Measurements from ENCODE around the gene STX16. TPM values are rescaled to one million over a fixed set of nuclear protein-coding genes. Genes with fewer than 3 reads are reported as not detected.

Gene STX16
- total and polyA plus RNA-seq, 2 donors (not counting 1 experiment from before 2014, with no cell fraction given), result 39.3 to 64.9 TPM

DNA sequence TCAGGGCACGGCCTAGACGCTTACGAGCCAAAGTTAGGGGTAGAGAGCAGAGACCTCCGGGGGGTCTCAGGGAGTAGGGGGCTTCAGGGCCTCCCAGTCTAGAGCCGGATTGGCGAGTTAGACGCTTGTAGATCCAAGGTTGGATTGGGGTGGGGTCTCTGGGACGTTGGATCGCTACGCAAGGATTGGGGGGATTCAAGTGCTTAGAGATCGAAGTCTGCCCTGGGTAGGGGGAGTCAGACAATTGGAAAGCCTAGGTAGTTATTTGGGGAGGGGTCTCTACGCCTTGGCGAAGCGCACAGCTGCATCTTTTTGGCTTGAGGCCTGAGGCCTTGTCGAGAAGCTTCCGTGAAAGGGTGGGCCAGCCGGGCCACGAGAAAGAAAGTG, 469 bp downstream of the STX16 start:
- no peak for TF ChIP-seq EZH2 (IDR thresholded peaks at IDR 0.05; ENCODE audit: low read length, missing control alignments)
- TF ChIP-seq, protein P1, sequence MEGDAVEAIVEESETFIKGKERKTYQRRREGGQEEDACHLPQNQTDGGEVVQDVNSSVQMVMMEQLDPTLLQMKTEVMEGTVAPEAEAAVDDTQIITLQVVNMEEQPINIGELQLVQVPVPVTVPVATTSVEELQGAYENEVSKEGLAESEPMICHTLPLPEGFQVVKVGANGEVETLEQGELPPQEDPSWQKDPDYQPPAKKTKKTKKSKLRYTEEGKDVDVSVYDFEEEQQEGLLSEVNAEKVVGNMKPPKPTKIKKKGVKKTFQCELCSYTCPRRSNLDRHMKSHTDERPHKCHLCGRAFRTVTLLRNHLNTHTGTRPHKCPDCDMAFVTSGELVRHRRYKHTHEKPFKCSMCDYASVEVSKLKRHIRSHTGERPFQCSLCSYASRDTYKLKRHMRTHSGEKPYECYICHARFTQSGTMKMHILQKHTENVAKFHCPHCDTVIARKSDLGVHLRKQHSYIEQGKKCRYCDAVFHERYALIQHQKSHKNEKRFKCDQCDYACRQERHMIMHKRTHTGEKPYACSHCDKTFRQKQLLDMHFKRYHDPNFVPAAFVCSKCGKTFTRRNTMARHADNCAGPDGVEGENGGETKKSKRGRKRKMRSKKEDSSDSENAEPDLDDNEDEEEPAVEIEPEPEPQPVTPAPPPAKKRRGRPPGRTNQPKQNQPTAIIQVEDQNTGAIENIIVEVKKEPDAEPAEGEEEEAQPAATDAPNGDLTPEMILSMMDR (conservative IDR thresholded peaks at IDR 0.05 in 1 of 2, IDR thresholded peaks at IDR 0.05 in 1 of 2; ENCODE audit: low read depth in 1 of 2, low read length in 2 of 2), result no peak
- Histone ChIP-seq H3K9ac (ENCODE audit: insufficient read depth, low read length) (peak overlapping the region; percentile 87), H4K20me1 (ENCODE audit: control insufficient read depth, extremely low read depth, insufficient read depth, low read length) (no peaks in the 10 kb centered on the region), H2AFZ (ENCODE audit: low read length) (no peak overlapping the region), H3K79me2 (ENCODE audit: control insufficient read depth, insufficient read depth, low read length) (peaks cover 52% of the 10 kb centered on the region), H3K9me3 (ENCODE audit: control insufficient read depth, insufficient read depth, low read depth, low read length) (no peaks in the 10 kb centered on the region), H3K36me3 (ENCODE audit: control insufficient read depth, insufficient read depth, low read length) (no peaks in the 10 kb centered on the region), H3K27me3 (ENCODE audit: control insufficient read depth, insufficient read depth, low read length) (no peaks in the 10 kb centered on the region), H3K4me2 (ENCODE audit: extremely low read depth, insufficient read depth, low read length) (peak overlapping the region; percentile 71), H3K4me3 (replicated peaks in 1 of 4; ENCODE audit: control extremely low read depth in 1 of 4, insufficient read depth in 1 of 4, low read depth in 3 of 4, low read length in 4 of 4) (peak overlapping the region; percentile 66 to 100 (median 83)), H3K4me1 (ENCODE audit: control insufficient read depth, extremely low read depth, insufficient read depth, low read length) (no peaks in the 10 kb centered on the region), H3K27ac (ENCODE audit: insufficient read depth, low read length) (peak overlapping the region; percentile 91)
- DNase-seq (ENCODE audit: low read depth in 2 of 2), result no peak

DNA sequence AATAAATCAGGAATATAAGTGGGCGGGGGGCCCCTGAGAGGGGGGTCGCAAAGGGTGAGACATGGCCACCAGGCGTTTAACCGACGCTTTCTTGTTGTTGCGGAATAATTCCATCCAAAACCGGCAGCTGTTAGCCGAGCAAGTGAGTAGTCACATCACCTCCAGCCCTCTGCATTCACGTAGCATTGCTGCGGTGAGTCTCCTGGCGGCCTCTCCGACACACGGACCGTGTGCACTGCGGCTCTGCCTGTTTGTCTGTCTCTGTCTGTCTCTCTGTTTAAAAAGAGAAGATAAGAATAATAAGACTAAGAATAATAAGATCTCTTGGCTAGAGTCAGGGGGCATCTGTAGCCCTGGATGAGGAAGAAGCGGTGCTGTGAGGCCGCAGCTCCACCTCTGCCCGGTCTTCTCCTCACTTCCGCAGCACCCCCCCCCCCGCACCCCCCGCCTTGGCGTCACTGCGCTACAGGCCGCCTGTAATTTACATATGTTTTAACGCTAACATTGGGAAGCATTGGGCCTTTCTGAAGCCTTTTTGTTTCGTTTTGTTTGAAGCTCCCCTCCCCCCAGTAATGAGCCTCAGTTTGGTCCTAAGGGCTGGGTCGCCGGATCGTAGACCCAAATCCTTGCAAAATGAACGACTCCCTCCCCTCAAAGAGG, 993 bp downstream of the STX16 start:
- peak overlapping the region; percentile 71 for H3K4me2 ChIP-seq (ENCODE audit: extremely low read depth, insufficient read depth, low read length)
- no peak overlapping the region for H2AFZ ChIP-seq (ENCODE audit: low read length)
- H3K27ac ChIP-seq (ENCODE audit: insufficient read depth, low read length), result peak overlapping the region; percentile 91
- TF ChIP-seq, protein P1 (conservative IDR thresholded peaks at IDR 0.05 in 1 of 2, IDR thresholded peaks at IDR 0.05 in 1 of 2; ENCODE audit: low read depth in 1 of 2, low read length in 2 of 2), result no peak
- no peak for TF ChIP-seq EZH2 (IDR thresholded peaks at IDR 0.05; ENCODE audit: low read length, missing control alignments)
- H3K27me3 ChIP-seq (ENCODE audit: control insufficient read depth, insufficient read depth, low read length), result no peaks in the 10 kb centered on the region
- peak overlapping the region; percentile 66 to 100 (median 83) for H3K4me3 ChIP-seq (replicated peaks in 1 of 4; ENCODE audit: control extremely low read depth in 1 of 4, insufficient read depth in 1 of 4, low read depth in 3 of 4, low read length in 4 of 4)
- H3K36me3 ChIP-seq (ENCODE audit: control insufficient read depth, insufficient read depth, low read length), result no peaks in the 10 kb centered on the region
- peaks cover 57% of the 10 kb centered on the region for H3K79me2 ChIP-seq (ENCODE audit: control insufficient read depth, insufficient read depth, low read length)
- no peaks in the 10 kb centered on the region for H3K4me1 ChIP-seq (ENCODE audit: control insufficient read depth, extremely low read depth, insufficient read depth, low read length)
- H3K9me3 ChIP-seq (ENCODE audit: control insufficient read depth, insufficient read depth, low read depth, low read length), result no peaks in the 10 kb centered on the region
- peak overlapping the region; percentile 87 for H3K9ac ChIP-seq (ENCODE audit: insufficient read depth, low read length)
- peak; percentile 80 to 85 for DNase-seq (ENCODE audit: low read depth in 2 of 2)
- H4K20me1 ChIP-seq (ENCODE audit: control insufficient read depth, extremely low read depth, insufficient read depth, low read length), result no peaks in the 10 kb centered on the region

DNA sequence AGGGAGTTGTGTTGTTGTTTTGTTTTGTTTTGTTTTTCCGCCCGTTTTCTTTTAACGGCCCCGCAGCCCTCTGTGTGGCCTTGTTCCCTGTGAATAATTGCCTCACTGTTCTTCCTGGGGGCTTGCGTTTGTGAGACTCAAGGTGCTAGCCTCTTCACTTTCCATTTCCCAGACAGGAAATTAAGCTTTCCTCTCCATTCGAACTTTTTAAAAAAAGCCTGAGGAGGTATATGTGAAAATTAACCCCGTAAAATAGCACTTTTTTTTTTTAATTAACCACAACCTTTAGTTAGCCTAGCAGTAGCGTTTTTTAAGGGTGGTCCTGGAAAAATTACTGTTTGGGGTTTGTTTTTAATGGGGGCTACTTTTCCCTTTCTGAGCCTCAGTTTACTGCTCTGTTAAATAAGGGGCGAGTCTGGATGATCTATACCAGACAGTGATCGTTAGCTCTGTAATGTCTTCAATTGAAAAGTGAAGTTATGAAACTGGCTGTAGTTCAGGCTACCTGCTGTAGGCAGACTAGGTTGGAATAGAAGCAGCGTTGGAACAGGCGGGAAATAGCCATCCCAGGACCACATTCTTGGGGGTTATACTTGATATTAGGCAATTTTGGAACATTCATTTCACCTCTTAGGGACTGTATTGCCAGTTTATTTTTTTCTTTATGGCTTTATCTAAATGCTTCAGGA, 1.7 kb downstream of the STX16 start:
- H3K79me2 ChIP-seq (ENCODE audit: control insufficient read depth, insufficient read depth, low read length), result peaks cover 64% of the 10 kb centered on the region
- peak overlapping the region; percentile 87 for H3K9ac ChIP-seq (ENCODE audit: insufficient read depth, low read length)
- H4K20me1 ChIP-seq (ENCODE audit: control insufficient read depth, extremely low read depth, insufficient read depth, low read length), result no peaks in the 10 kb centered on the region
- peak overlapping the region; percentile 91 for H3K27ac ChIP-seq (ENCODE audit: insufficient read depth, low read length)
- peak overlapping the region; percentile 66 to 100 (median 83) for H3K4me3 ChIP-seq (replicated peaks in 1 of 4; ENCODE audit: control extremely low read depth in 1 of 4, insufficient read depth in 1 of 4, low read depth in 3 of 4, low read length in 4 of 4)
- H3K27me3 ChIP-seq (ENCODE audit: control insufficient read depth, insufficient read depth, low read length), result no peaks in the 10 kb centered on the region
- DNase-seq (ENCODE audit: low read depth in 2 of 2), result peak in 1 of 2 donors; percentile 33
- no peak for TF ChIP-seq EZH2 (IDR thresholded peaks at IDR 0.05; ENCODE audit: low read length, missing control alignments)
- TF ChIP-seq, protein P1 (conservative IDR thresholded peaks at IDR 0.05 in 1 of 2, IDR thresholded peaks at IDR 0.05 in 1 of 2; ENCODE audit: low read depth in 1 of 2, low read length in 2 of 2), result no peak
- peak overlapping the region; percentile 61 for H3K4me2 ChIP-seq (ENCODE audit: extremely low read depth, insufficient read depth, low read length)
- no peak overlapping the region for H2AFZ ChIP-seq (ENCODE audit: low read length)
- H3K36me3 ChIP-seq (ENCODE audit: control insufficient read depth, insufficient read depth, low read length), result no peaks in the 10 kb centered on the region
- no peaks in the 10 kb centered on the region for H3K9me3 ChIP-seq (ENCODE audit: control insufficient read depth, insufficient read depth, low read depth, low read length)
- no peaks in the 10 kb centered on the region for H3K4me1 ChIP-seq (ENCODE audit: control insufficient read depth, extremely low read depth, insufficient read depth, low read length)
